Activated naive CD4-positive, alpha-beta T cell treated with anti-CD3 and anti-CD28 coated beads for 36 hours (primary cell): ENCODE data around the gene PPM1M. TPM values are rescaled to one million over a fixed set of nuclear protein-coding genes. Genes with fewer than 3 reads are reported as not detected.

Experiments used
- CTCF ChIA-PET: fragments of 350-600 bp; sonication (Branson Sonifier 250); formaldehyde crosslinking; loops from one replicate; lab custom pipeline; 2021; ENCODE audit warnings: antibody characterized with exemption; lab: Charles Lee
- DNase-seq: peaks from one replicate; pipeline ENCODE4 v3.0.0-alpha.2; 2020
- H3K27ac Mint-ChIP-seq: one replicate; pipeline ENCODE4 v1.8.0; 2021; ENCODE audit warnings: mild to moderate bottlenecking, mixed read lengths
- H3K27me3 Mint-ChIP-seq: one replicate; pipeline ENCODE4 v1.8.0; 2021; ENCODE audit warnings: low read depth, mixed read lengths
- H3K36me3 Mint-ChIP-seq: one replicate; pipeline ENCODE4 v1.8.0; 2021; ENCODE audit warnings: low read depth, mixed read lengths
- H3K4me1 Mint-ChIP-seq: one replicate; pipeline ENCODE4 v1.8.0; 2021; ENCODE audit warnings: low read depth, mixed read lengths
- H3K4me3 Mint-ChIP-seq: one replicate; pipeline ENCODE4 v1.8.0; 2021; ENCODE audit warnings: mild to moderate bottlenecking, moderate library complexity, mixed read lengths
- H3K9me3 Mint-ChIP-seq: one replicate; pipeline ENCODE4 v1.8.0; 2021; ENCODE audit warnings: mixed read lengths
- intact Hi-C: fragments of 100-400 bp; cut with micrococcal nuclease; formaldehyde crosslinking; loops from one replicate; pipeline ENCODE4 v1.15.1; 2023
- total RNA-seq, 2 experiments: library from RNA; stranded (reverse); gene quantifications; one replicate each; pipeline ENCODE4 v1.2.3, GENCODE V29; 2021

Gene PPM1M
- total RNA-seq, 2 experiments from 2014 or later = 107 to 108 TPM

DNA sequence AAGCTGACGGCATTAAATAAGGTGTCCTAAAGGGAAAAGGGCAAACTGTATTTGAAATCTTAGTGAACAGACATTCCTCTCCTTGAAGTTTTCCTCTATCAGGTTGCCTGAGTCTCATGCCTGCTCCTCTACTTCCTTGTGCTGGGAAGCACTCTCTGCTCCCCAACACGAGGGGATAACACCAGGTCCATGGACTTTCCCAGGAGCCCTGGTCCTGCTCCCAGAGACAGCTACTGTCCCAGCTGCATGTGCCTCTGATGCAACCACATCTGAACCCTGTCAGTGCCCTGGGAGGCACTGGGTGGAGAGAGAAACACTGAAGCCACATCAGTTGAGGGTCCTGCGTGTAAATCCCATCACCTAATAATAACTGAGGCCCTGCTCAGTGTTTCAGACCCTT is 27.5 kb upstream of the PPM1M start:
- CTCF ChIA-PET = interaction anchor here (0.5 to 14.1 kb wide), 8 partner anchors 9 to 122 kb away, joined by 3 to 314 read pairs (median 5); partner anchors contain the start of gene GLYCTK
- Mint-ChIP-seq H3K4me3 (peak overlapping the region; percentile 4), H3K27me3 (no peaks in the 10 kb centered on the region), H3K9me3 (no peaks in the 10 kb centered on the region), H3K27ac (peak overlapping the region; percentile 29), H3K4me1 (peaks cover 60% of the 10 kb centered on the region), H3K36me3 (peaks cover 15% of the 10 kb centered on the region)
- intact Hi-C loops = loop anchor here (5.0 kb wide), 2 partner anchors 66 to 216 kb away; partner anchors contain the start of gene POC1A
- no peak for DNase-seq

DNA sequence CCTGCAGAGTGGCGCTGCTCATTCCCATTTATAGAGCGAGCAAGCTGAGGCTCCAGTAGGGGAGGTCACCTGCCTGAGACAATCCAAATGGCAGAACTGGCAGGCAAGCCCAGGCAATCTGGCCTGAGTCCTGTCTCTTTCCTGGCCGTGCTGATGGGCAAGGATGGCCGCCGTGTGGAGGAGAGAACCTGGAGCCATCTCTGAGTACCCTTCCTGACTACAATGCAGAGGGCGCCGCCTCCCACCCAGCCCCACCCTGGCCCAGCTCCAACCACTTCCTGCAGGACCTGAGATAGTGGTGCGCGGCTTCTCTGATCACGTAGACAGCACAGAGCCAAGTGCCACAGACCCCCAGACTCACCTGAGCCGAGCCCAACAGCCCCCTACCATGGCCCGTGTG is 27.1 kb upstream of the PPM1M start:
- peaks cover 12% of the 10 kb centered on the region for H3K36me3 Mint-ChIP-seq
- CTCF ChIA-PET = interaction anchor here (0.5 to 14.1 kb wide), 7 partner anchors 13 to 121 kb away, joined by 3 to 314 read pairs (median 6); partner anchors contain the start of gene GLYCTK
- peak overlapping the region; percentile 29 for H3K27ac Mint-ChIP-seq
- peak; percentile 50 for DNase-seq
- intact Hi-C loops = loop anchor here (5.0 kb wide), 2 partner anchors 66 to 216 kb away; partner anchors contain the start of gene POC1A
- peaks cover 64% of the 10 kb centered on the region for H3K4me1 Mint-ChIP-seq
- H3K9me3 Mint-ChIP-seq = no peaks in the 10 kb centered on the region
- peak overlapping the region; percentile 4 for H3K4me3 Mint-ChIP-seq
- H3K27me3 Mint-ChIP-seq = no peaks in the 10 kb centered on the region

DNA sequence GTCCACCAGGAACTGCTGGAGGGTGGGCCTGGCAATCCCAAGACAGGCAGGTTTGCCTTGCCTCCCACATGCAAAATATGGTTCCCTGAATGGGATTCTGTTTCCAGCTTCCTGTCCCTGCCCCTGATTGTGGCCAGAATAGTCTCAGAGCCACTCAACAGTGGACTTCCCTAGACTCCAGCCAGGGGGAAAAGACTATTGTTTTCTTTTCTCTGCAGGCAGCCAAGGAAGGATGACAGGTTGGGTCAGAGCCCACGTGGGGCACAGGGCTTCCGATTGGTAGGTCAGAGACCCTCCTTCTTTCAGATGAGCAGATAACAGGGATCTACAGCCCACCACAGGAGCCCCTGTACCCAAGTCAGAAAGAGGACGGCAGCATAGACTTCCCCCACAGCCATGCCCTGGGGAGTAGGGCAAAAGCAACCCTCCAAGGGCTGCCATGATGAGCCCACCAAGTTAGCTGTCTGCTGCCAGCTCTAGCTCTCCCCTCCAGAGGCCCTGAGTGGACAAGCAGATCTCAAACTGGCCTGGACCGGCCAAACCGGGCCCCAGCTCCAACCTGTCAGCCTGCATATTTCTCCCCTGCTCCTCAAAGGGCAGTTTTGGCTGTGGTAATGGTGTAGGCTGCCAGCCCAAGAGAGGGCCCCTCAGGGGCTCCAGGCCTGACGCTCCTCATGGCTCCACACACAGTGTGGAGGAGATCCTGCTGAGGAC is 26.5 kb upstream of the PPM1M start:
- Mint-ChIP-seq H3K4me1 (peaks cover 70% of the 10 kb centered on the region), H3K27me3 (no peaks in the 10 kb centered on the region), H3K4me3 (no peak overlapping the region), H3K36me3 (peaks cover 7% of the 10 kb centered on the region), H3K27ac (no peak overlapping the region), H3K9me3 (no peaks in the 10 kb centered on the region)
- CTCF ChIA-PET = interaction anchor here (1.0 to 14.1 kb wide), 21 partner anchors 8 to 246 kb away, joined by 3 to 314 read pairs (median 5); partner anchors contain the start of genes ABHD14B and ALAS1
- DNase-seq = no peak
- intact Hi-C loops = loop anchor here (5.0 kb wide), 2 partner anchors 67 to 217 kb away; partner anchors contain the start of gene POC1A

DNA sequence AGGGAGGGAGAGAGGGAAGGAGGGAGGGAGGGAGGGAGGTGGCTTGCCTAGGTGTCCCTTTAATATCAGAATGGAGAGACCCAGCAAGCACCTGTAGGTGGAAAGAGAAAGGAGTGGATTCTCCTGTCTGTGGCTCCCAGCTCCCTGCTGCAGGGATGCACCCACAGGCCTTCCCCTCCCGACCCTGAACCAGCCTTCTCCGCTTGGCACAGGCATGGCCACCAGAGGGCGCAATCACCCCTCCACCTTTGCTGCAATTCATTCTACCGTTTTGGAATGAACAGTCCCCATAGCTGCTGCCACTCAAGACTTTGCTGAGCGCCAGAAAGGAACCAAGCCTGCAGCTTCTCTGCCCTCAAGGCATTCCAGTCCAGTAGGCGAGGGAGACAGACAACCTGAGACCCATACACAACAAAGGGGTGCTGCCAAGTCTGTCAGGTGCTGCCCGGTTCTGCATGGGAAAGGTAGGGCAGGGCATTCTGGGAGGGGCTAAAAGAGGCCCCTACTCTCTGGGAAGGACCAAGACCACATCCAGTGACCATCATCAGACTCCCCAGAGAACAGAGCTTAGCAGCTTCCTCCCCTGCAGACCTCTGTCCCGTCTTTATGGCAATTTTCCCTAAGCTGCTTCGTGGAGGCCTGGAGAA is 25.1 kb upstream of the PPM1M start:
- Mint-ChIP-seq H3K27ac (no peak overlapping the region), H3K27me3 (no peaks in the 10 kb centered on the region), H3K4me3 (no peak overlapping the region), H3K4me1 (peaks cover 82% of the 10 kb centered on the region), H3K36me3 (peaks cover 5% of the 10 kb centered on the region), H3K9me3 (no peaks in the 10 kb centered on the region)
- intact Hi-C loops = loop anchor here (1.0 to 10.0 kb wide), 5 partner anchors 20 to 226 kb away; partner anchors contain the start of gene DUSP7
- CTCF ChIA-PET = interaction anchor here (0.7 to 14.1 kb wide), 41 partner anchors 9 to 279 kb away, joined by 3 to 314 read pairs (median 5); partner anchors contain the start of genes ABHD14B, ACY1, ALAS1 and GLYCTK
- DNase-seq = peak; percentile 97

DNA sequence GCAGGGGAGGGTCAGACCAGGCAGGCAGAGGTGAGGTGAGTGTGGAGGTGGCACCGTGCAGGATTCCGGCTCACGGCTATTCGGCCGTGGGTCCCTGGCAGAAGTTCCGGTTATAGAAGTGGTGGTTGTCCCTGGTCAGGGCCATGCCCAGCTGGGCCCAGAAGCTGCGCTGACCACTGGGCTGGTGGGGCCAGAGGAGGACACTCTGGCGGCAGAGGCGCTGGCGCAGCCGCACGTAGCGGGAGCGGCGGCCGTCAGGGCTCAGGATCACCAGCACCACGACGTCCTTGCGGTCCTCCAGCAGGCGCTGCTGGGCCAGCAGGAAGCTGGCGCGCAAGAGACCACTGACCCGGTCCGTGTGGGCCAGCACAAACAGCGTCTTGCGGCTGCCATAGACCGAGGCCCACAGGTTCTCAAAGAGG is 24.4 kb upstream of the PPM1M start:
- CTCF ChIA-PET = interaction anchor here (0.5 to 14.1 kb wide), 36 partner anchors 10 to 280 kb away, joined by 3 to 314 read pairs (median 5); partner anchors contain the start of genes ABHD14B, ACY1, ALAS1 and GLYCTK
- Mint-ChIP-seq H3K36me3 (peaks cover 2% of the 10 kb centered on the region), H3K27ac (no peak overlapping the region), H3K4me3 (no peak overlapping the region), H3K4me1 (peaks cover 86% of the 10 kb centered on the region), H3K9me3 (no peaks in the 10 kb centered on the region), H3K27me3 (no peaks in the 10 kb centered on the region)
- DNase-seq = no peak
- intact Hi-C loops = loop anchor here (2.0 to 10.0 kb wide), 2 partner anchors 166 to 226 kb away; partner anchors contain the start of gene DUSP7

DNA sequence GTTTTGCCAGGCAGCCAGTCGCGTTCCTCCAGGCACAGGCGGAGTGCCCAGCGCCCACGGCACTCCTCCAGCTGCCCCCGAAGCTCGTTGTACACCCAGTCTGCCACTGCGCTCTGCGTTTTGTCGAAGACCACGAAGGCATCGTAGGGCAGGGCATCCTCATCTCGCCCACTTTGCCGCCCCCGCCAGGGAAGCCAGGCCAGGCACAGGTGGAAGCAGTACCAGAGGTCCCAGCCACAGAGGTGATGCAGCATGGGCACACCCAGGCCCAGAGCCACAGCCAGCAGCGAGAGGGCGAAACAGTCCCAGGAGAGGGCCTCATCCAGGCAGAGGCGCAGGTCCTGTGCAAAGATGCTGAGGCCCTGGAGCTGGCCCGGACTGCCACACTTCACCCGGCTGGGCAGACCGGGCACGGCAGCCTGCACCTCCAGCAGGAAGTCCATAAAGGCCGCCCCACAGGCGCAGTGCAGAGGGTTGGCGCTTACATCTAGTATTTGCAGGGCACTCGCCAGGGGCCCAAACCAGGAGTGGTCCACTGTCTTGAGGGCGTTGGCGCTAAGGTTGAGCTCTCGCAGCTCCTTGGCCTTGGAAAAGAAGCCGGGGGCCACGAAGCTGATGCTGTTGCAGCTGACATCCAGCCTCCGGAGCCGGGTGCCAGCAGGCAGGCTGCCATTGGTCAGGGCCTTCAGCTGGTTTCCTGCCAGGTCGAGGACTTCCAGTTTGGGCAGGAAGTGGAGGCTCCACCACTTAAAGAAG is 23.8 kb upstream of the PPM1M start:
- intact Hi-C loops = loop anchor here (2.0 to 10.0 kb wide), 2 partner anchors 167 to 225 kb away; partner anchors contain the start of gene DUSP7
- H3K4me3 Mint-ChIP-seq = peak overlapping the region; percentile 65
- no peaks in the 10 kb centered on the region for H3K27me3 Mint-ChIP-seq
- H3K9me3 Mint-ChIP-seq = no peaks in the 10 kb centered on the region
- H3K4me1 Mint-ChIP-seq = peaks cover 88% of the 10 kb centered on the region
- H3K27ac Mint-ChIP-seq = peak overlapping the region; percentile 71
- CTCF ChIA-PET = interaction anchor here (0.5 to 14.1 kb wide), 29 partner anchors 9 to 280 kb away, joined by 3 to 314 read pairs (median 5); partner anchors contain the start of genes ABHD14B, ACY1, ALAS1 and GLYCTK
- H3K36me3 Mint-ChIP-seq = no peaks in the 10 kb centered on the region
- DNase-seq = peak; percentile 80

DNA sequence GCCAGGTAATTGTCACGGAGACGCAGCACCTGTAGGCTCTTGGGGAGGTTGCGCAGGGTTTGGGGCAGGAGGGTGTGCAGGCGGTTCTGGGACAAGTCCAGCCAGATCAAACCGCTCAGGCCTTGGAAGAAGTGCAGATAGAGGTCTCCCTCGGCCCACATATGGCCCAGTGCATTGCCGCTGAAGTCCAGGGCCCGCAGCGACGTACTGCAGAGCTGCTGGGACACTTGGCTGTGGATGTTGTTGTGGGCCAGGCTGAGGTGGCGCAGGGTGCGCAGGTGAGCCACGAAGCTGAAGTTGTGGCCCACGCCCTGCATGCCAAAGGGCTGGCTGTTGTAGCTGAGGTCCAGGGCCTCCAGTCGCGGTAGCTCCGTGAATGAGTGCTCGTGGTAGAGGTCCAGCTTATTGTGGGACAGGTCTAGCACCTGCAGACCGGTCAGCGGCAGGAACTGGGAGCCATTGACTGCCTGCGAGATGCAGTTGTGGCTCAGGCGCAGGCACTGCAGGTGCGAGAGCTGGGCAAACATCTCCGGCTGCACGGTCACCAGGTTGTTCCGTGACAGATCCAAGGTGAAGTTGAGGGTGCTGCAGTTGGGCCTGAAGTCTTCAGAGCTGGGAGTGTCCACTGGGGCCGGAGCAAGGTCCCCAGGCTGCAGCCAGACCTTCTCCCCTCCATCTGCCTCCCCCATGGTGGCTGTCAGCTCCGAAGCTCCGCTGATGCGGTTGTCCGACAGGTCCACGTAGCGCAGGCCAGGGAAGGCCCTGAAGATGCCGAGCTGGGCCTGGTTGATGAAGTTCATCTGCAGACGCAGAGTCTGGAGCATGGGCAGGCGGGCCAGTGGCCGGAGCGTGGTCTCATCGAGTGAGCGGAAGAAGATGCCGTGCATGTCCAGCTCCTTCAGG is 23.0 kb upstream of the PPM1M start:
- H3K27me3 Mint-ChIP-seq = no peaks in the 10 kb centered on the region
- peak overlapping the region; percentile 71 for H3K27ac Mint-ChIP-seq
- H3K4me3 Mint-ChIP-seq = peak overlapping the region; percentile 65
- intact Hi-C loops = loop anchor here (10.0 kb wide), 1 partner anchor 168 kb away; the partner anchor contains the start of gene DUSP7
- H3K36me3 Mint-ChIP-seq = no peaks in the 10 kb centered on the region
- DNase-seq = peak; percentile 4
- H3K9me3 Mint-ChIP-seq = no peaks in the 10 kb centered on the region
- peaks cover 82% of the 10 kb centered on the region for H3K4me1 Mint-ChIP-seq
- CTCF ChIA-PET = interaction anchor here (0.5 to 14.1 kb wide), 13 partner anchors 8 to 224 kb away, joined by 3 to 314 read pairs (median 4); partner anchors contain the start of genes GLYCTK and TWF2

DNA sequence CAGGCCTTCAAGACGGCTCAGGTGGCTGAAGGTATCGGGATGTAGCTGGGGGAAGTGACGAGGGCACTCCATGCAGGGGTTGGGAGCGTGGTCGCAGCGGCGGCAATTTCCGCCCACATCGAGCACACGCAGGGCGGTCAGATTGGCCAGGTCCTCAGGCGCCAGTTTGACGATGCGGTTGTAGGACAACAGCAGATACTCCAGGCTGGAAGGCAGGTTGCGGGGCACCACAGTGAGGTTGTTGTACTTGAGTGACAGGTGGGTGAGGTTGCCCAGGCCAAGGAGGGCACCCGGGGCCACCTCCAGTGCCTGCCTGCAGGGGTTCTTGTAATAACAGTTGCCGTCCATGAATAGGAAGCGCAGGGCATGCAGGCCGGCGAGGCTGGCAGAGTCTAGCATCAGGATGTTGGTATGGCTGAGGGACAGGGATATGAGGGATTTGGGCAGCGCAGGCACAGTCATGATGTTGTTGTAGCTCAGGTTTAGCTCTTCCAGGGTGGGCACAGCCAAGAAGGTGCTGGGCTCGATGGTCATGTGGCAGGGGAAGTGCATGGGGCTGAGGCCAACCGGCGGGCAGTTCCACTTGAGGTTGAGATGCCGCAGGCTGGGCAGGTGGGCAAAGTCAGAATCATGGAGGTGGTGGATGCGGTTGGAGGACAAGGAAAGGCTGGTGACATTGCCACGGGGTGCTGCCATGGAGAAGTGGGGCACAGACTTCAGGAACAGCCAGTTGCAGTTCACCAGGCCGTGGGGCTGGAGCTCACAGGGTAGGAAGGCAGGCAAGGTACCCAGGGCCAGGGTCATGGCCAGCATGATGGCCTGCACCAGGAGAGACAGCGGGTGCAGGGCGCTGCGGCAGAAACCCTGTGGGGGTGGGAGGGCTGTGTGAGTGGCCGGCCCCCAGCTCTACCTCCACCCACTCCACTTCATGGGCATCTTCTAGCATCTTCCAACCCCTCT is 21.8 kb upstream of the PPM1M start:
- intact Hi-C loops = loop anchor here (10.0 kb wide), 1 partner anchor 169 kb away; the partner anchor contains the start of gene DUSP7
- CTCF ChIA-PET = interaction anchor here (0.6 to 14.1 kb wide), 8 partner anchors 7 to 188 kb away, joined by 3 to 314 read pairs (median 8); partner anchors contain the start of gene TWF2
- H3K36me3 Mint-ChIP-seq = no peaks in the 10 kb centered on the region
- peaks cover 72% of the 10 kb centered on the region for H3K4me1 Mint-ChIP-seq
- DNase-seq = peak; percentile 3
- peak overlapping the region; percentile 53 for H3K27ac Mint-ChIP-seq
- H3K27me3 Mint-ChIP-seq = no peaks in the 10 kb centered on the region
- H3K4me3 Mint-ChIP-seq = no peak overlapping the region
- no peaks in the 10 kb centered on the region for H3K9me3 Mint-ChIP-seq

DNA sequence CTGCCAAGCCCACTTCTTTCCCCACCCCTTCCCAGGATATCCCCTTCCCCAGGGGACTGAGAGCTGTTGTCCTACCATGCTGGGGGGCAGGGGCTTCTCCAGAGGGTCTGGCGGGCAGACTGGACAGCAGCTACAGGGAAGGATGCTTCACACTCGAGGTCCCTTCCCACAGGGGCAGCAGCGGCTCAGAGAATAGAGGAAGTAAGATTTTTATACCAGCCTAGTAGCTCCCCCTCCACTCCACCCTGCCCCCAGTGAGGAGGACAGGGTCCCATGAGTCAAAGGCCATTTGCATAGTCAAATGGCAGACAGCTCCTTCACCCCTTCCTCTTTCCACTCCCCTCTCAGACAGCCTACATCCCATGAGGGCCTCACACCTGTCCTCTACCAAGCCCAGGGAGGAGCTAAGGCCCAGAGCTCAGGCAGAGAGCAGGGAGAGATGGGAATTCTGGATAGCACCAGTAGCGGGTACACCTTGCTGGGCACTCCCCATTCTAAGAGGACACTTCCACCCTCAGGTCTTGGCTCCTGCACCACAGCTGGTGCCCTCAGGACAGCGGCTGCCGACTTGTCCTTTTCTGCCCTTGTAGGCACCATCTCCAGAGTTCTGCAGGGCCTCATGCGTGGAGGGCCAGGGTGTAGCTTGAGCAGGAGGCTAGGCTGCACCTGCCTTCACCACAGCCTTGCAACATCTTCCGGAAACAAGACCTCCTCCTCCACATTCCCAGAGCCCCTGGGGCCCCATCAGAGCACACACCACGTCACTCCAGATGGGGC is 19.9 kb upstream of the PPM1M start, which contains the start of gene TLR9:
TSS of gene TLR9 (minus strand) at position 194 of the 777 bp plus-strand sequence. CDS start at position 78, 116 bp downstream.
- Mint-ChIP-seq H3K4me3 (peak within 1 kb of the TSS; percentile 42), H3K9me3 (no peaks in the 10 kb centered on the region), H3K27me3 (no peaks in the 10 kb centered on the region), H3K36me3 (peaks cover 8% of the 10 kb centered on the region), H3K4me1 (peaks cover 61% of the 10 kb centered on the region), H3K27ac (peak within 1 kb of the TSS; percentile 71)
- DNase-seq = peak; percentile 70
- CTCF ChIA-PET = interaction anchor here (0.6 to 14.1 kb wide), 9 partner anchors 12 to 232 kb away, joined by 3 to 314 read pairs (median 4); partner anchors contain the start of genes GLYCTK and WDR82
- intact Hi-C loops = loop anchor here (10.0 kb wide), 1 partner anchor 171 kb away; the partner anchor contains the start of gene DUSP7
